ENCODE measurements around the gene AKAP13. TPM values are rescaled to one million over a fixed set of nuclear protein-coding genes. Genes with fewer than 3 reads are reported as not detected.

Gene AKAP13
- polyA plus RNA-seq, 1 donor from 2014 or later, result 10.0 TPM

- Histone ChIP-seq H2AFZ (ENCODE audit: low read depth, low read length) (no peak overlapping the region), H3K36me3 (ENCODE audit: insufficient read depth, low read length) (no peaks in the 10 kb centered on the region), H3K9ac (ENCODE audit: low read length) (no peak overlapping the region), H3F3A (ENCODE audit: insufficient read depth, low read length, poor library complexity, severe bottlenecking) (no peaks in the 10 kb centered on the region), H3K4me2 (ENCODE audit: low read length) (no peak overlapping the region), H3K79me2 (replicated peaks; ENCODE audit: insufficient read depth, low read length) (no peaks in the 10 kb centered on the region), H3K9me3 (ENCODE audit: low read length) (no peaks in the 10 kb centered on the region), H3K27me3 (ENCODE audit: insufficient read depth, low read depth, low read length) (no peaks in the 10 kb centered on the region), H3K27ac (ENCODE audit: low read length) (no peak overlapping the region), H3K4me3 (ENCODE audit: low read length) (no peak overlapping the region), H4K20me1 (ENCODE audit: insufficient read depth) (no peaks in the 10 kb centered on the region), H3K9me2 (ENCODE audit: insufficient read depth, low read length) (no peaks in the 10 kb centered on the region)
- TF ChIP-seq EP300 (conservative IDR thresholded peaks at IDR 0.05; ENCODE audit: poor library complexity, severe bottlenecking) (no peak), CTCF (IDR thresholded peaks at IDR 0.05; ENCODE audit: poor library complexity, severe bottlenecking) (no peak), POLR2AphosphoS5 (IDR thresholded peaks at IDR 0.05) (no peak), REST (IDR thresholded peaks at IDR 0.05; ENCODE audit: borderline replicate concordance) (no peak), EZH2 (IDR thresholded peaks at IDR 0.05; ENCODE audit: borderline replicate concordance, insufficient read depth, low read length, poor library complexity, severe bottlenecking) (no peak), TAF1 (IDR thresholded peaks at IDR 0.05; ENCODE audit: low read depth) (no peak), MXI1 (conservative IDR thresholded peaks at IDR 0.05; ENCODE audit: poor library complexity, severe bottlenecking) (no peak), SMC3 (conservative IDR thresholded peaks at IDR 0.05; ENCODE audit: poor library complexity) (no peak), RAD21 (conservative IDR thresholded peaks at IDR 0.05) (no peak)
These were observed 191.4 kb downstream of the AKAP13 start for GRCh38 chr15:85571780-85572179.

- H3K4me2 ChIP-seq (ENCODE audit: low read length), result no peak overlapping the region
- no peaks in the 10 kb centered on the region for H3K9me2 ChIP-seq (ENCODE audit: insufficient read depth, low read length)
- H3K9ac ChIP-seq (ENCODE audit: low read length), result no peak overlapping the region
- H4K20me1 ChIP-seq (ENCODE audit: insufficient read depth), result no peaks in the 10 kb centered on the region
- no peaks in the 10 kb centered on the region for H3K9me3 ChIP-seq (ENCODE audit: low read length)
- H2AFZ ChIP-seq (ENCODE audit: low read depth, low read length), result no peak overlapping the region
- no peak overlapping the region for H3K27ac ChIP-seq (ENCODE audit: low read length)
- H3K4me3 ChIP-seq (ENCODE audit: low read length), result no peak overlapping the region
- no peaks in the 10 kb centered on the region for H3K79me2 ChIP-seq (replicated peaks; ENCODE audit: insufficient read depth, low read length)
- TF ChIP-seq REST (IDR thresholded peaks at IDR 0.05; ENCODE audit: borderline replicate concordance) (no peak), EZH2 (IDR thresholded peaks at IDR 0.05; ENCODE audit: borderline replicate concordance, insufficient read depth, low read length, poor library complexity, severe bottlenecking) (no peak), MXI1 (conservative IDR thresholded peaks at IDR 0.05; ENCODE audit: poor library complexity, severe bottlenecking) (no peak), TAF1 (IDR thresholded peaks at IDR 0.05; ENCODE audit: low read depth) (no peak), SMC3 (conservative IDR thresholded peaks at IDR 0.05; ENCODE audit: poor library complexity) (no peak), POLR2AphosphoS5 (IDR thresholded peaks at IDR 0.05) (no peak), RAD21 (conservative IDR thresholded peaks at IDR 0.05) (no peak), EP300 (conservative IDR thresholded peaks at IDR 0.05; ENCODE audit: poor library complexity, severe bottlenecking) (no peak), CTCF (IDR thresholded peaks at IDR 0.05; ENCODE audit: poor library complexity, severe bottlenecking) (no peak)
- H3F3A ChIP-seq (ENCODE audit: insufficient read depth, low read length, poor library complexity, severe bottlenecking), result no peaks in the 10 kb centered on the region
- H3K36me3 ChIP-seq (ENCODE audit: insufficient read depth, low read length), result no peaks in the 10 kb centered on the region
- no peaks in the 10 kb centered on the region for H3K27me3 ChIP-seq (ENCODE audit: insufficient read depth, low read depth, low read length)
These were observed 196.0 kb downstream of the AKAP13 start for GRCh38 chr15:85576392-85576791.

All from neural cell (in vitro differentiated cells).